HepG2 (cell line): ENCODE results near the gene ANTXR1. TPM values are rescaled to one million over a fixed set of nuclear protein-coding genes. Genes with fewer than 3 reads are reported as not detected.

ENCODE experiments used
- CBX2 ChIP-seq, 2 experiments: fragments of 200-600 bp in 1 of 2; sonication (generic); formaldehyde crosslinking in 1 of 2; IDR thresholded peaks; 2 replicates each; pipeline versions ENCODE4 v1.7.0 to v1.8.1; 2018 to 2022; ENCODE audit warnings: low read depth in 2 of 2, low read length in 1 of 2, mild to moderate bottlenecking in 1 of 2, missing genetic modification reagents in 1 of 2
- CSRNP1 ChIP-seq: sonication (generic); formaldehyde crosslinking; IDR thresholded peaks from 2 replicates; pipeline ENCODE4 v1.8.1; 2023; ENCODE audit warnings: mild to moderate bottlenecking, missing genetic modification reagents
- HNRNPK ChIP-seq: fragments of 200-400 bp; formaldehyde crosslinking; IDR thresholded peaks from 2 replicates; pipeline ENCODE4 v1.6.1; 2018; ENCODE audit warnings: low read length, low read depth, moderate library complexity, mild to moderate bottlenecking; ENCODE audit not compliant: poor library complexity, severe bottlenecking
- KLF12 ChIP-seq: sonication (generic); formaldehyde crosslinking; IDR thresholded peaks from 2 replicates; pipeline ENCODE4 v1.4.0; 2020; ENCODE audit warnings: missing genetic modification reagents, borderline replicate concordance
- KMT2B ChIP-seq: IDR thresholded peaks from 2 replicates; pipeline ENCODE4 v1.6.1; 2016; ENCODE audit warnings: missing genetic modification reagents, missing compliant biosample characterization
- NFIB ChIP-seq: sonication (generic); formaldehyde crosslinking; IDR thresholded peaks from 2 replicates; pipeline ENCODE4 v1.9.0; 2021; ENCODE audit warnings: missing genetic modification reagents, mild to moderate bottlenecking, borderline replicate concordance
- NPAS2 ChIP-seq: sonication (generic); formaldehyde crosslinking; IDR thresholded peaks from 2 replicates; pipeline ENCODE4 v1.8.0; 2022; ENCODE audit warnings: mild to moderate bottlenecking, missing genetic modification reagents, borderline replicate concordance
- SALL1 ChIP-seq: sonication (generic); formaldehyde crosslinking; IDR thresholded peaks from 2 replicates; pipeline ENCODE4 v1.8.0; 2022; ENCODE audit warnings: mild to moderate bottlenecking, missing genetic modification reagents
- SNAPC4 ChIP-seq: sonication (generic); formaldehyde crosslinking; IDR thresholded peaks from 2 replicates; pipeline ENCODE4 v1.4.0; 2020; ENCODE audit warnings: mild to moderate bottlenecking, missing genetic modification reagents
- SRSF1 ChIP-seq: fragments of 200-400 bp; formaldehyde crosslinking; optimal IDR thresholded peaks from 2 replicates; pipeline ENCODE3; 2017; ENCODE audit warnings: mild to moderate bottlenecking, low read depth, low read length, moderate library complexity
- TEAD3 ChIP-seq: optimal IDR thresholded peaks from 2 replicates; pipeline ENCODE3; 2016; ENCODE audit warnings: borderline replicate concordance
- UBTF ChIP-seq: sonication (generic); formaldehyde crosslinking; IDR thresholded peaks from 2 replicates; pipeline ENCODE4 v1.4.0; 2020; ENCODE audit warnings: mild to moderate bottlenecking, missing genetic modification reagents
- ZKSCAN5 ChIP-seq: sonication (generic); formaldehyde crosslinking; IDR thresholded peaks from 2 replicates; pipeline ENCODE4 v1.5.1; 2020; ENCODE audit warnings: mild to moderate bottlenecking, missing genetic modification reagents
- ZNF329 ChIP-seq: sonication (generic); formaldehyde crosslinking; IDR thresholded peaks from 2 replicates; pipeline ENCODE4 v1.9.0; 2021; ENCODE audit warnings: low read depth, mild to moderate bottlenecking, missing genetic modification reagents
- ZNF414 ChIP-seq: sonication (generic); formaldehyde crosslinking; IDR thresholded peaks from 2 replicates; pipeline ENCODE4 v1.5.0; 2020; ENCODE audit warnings: missing genetic modification reagents
- ZNF441 ChIP-seq: sonication (generic); formaldehyde crosslinking; IDR thresholded peaks from 2 replicates; pipeline ENCODE4 v1.7.0; 2021; ENCODE audit warnings: missing genetic modification reagents, borderline replicate concordance
- ZNF543 ChIP-seq: sonication (generic); formaldehyde crosslinking; IDR thresholded peaks from 2 replicates; pipeline ENCODE4 v1.4.0; 2020; ENCODE audit warnings: mild to moderate bottlenecking, missing genetic modification reagents
- ZNF557 ChIP-seq: sonication (generic); formaldehyde crosslinking; IDR thresholded peaks from 2 replicates; pipeline ENCODE4 v1.4.0; 2020; ENCODE audit warnings: missing genetic modification reagents
- ZNF878 ChIP-seq: sonication (generic); formaldehyde crosslinking; IDR thresholded peaks from 2 replicates; pipeline ENCODE4 v1.8.1; 2023; ENCODE audit warnings: mild to moderate bottlenecking, missing genetic modification reagents, moderate library complexity
- polyA plus RNA-seq, 8 experiments: library from polyadenylated mRNA; depleted of rRNA in 3 of 8; stranded (reverse) in 7 of 8; unstranded in 1 of 8; fragments of >200 nt; fragmentation: Illumina TruSeq in 4 of 8; extraction: Trizol in 4 of 8; gene quantifications; 2 replicates each; pipeline versions ENCODE4 v1.2.1 to v1.2.3, GENCODE V29; 2011 to 2016; ENCODE audit warnings: low read depth in 4 of 8, missing spikeins in 1 of 8, mixed read lengths in 1 of 8; ENCODE audit not compliant: insufficient read depth in 1 of 8
- total RNA-seq, 5 experiments: library from RNA; depleted of rRNA; stranded (reverse); fragments of >200 nt; fragmentation: Illumina TruSeq; extraction: Trizol; gene quantifications; 2 replicates each; pipeline ENCODE4 v1.2.3, GENCODE V29; 2016; ENCODE audit warnings: low read depth in 1 of 5

ANTXR1 gene
- total and polyA plus RNA-seq, 2 of the 13 experiments (the other 11 are each of a cell fraction or from before 2014, with no cell fraction given): 4.5 to 12.7 TPM

- TF ChIP-seq UBTF (CRISPR knock-in tag): peak; percentile 99
- TF ChIP-seq NPAS2 (CRISPR knock-in tag): no peak
- 0 out of 2 replicates have a peak, but pooled peaks have one; percentile 46 for TF ChIP-seq KLF12 (CRISPR knock-in tag)
- peak; percentile 97 for TF ChIP-seq ZNF414 (CRISPR knock-in tag)
- no peak for TF ChIP-seq SRSF1
- TF ChIP-seq TEAD3 (CRISPR knock-in tag): peak; percentile 100
- no peak for TF ChIP-seq NFIB (CRISPR knock-in tag)
- TF ChIP-seq CSRNP1 (CRISPR knock-in tag): peak; percentile 99
- peak; percentile 93 for TF ChIP-seq KMT2B (CRISPR knock-in tag)
- TF ChIP-seq ZNF557 (CRISPR knock-in tag): peak; percentile 86; the same call in 1 of the 2 replicates
- peak; percentile 98 for TF ChIP-seq ZNF543 (CRISPR knock-in tag)
- TF ChIP-seq HNRNPK: no peak
- peak; percentile 93 for TF ChIP-seq ZNF441
- peak; percentile 86 for TF ChIP-seq ZNF329 (CRISPR knock-in tag)
- peak; percentile 100 for TF ChIP-seq SALL1 (CRISPR knock-in tag)
- peak; percentile 84; the same call in 1 of the 2 replicates for TF ChIP-seq SNAPC4 (CRISPR knock-in tag)
- TF ChIP-seq ZNF878 (CRISPR knock-in tag): peak; percentile 97
- TF ChIP-seq ZKSCAN5: peak; percentile 72
- no peak for TF ChIP-seq CBX2 (IDR thresholded peaks at IDR 0.05; ENCODE audit: low read depth, low read length)
- TF ChIP-seq CBX2 (CRISPR knock-in tag; IDR thresholded peaks at IDR 0.05; ENCODE audit: low read depth): no peak
These were observed 165.0 kb downstream of the ANTXR1 start (continued) for GRCh38 chr2:69177785-69178636.
